Sigmoid colon (tissue), 4 donors: ENCODE measurements around the gene ACP7.

Experiments used
- CTCF ChIP-seq, 4 experiments: fragments of 450-650 bp in 3 of 4; fragments of 200-600 bp in 1 of 4; IDR thresholded peaks; one replicate each; pipeline ENCODE4 v1.5.1; 2016 to 2019; ENCODE audit warnings: antibody characterized with exemption in 4 of 4, mild to moderate bottlenecking in 3 of 4, moderate library complexity in 2 of 4
- EP300 ChIP-seq, 4 donors: sonication (generic); formaldehyde crosslinking; IDR thresholded peaks; one replicate each; pipeline ENCODE4 v1.6.1; 2017; ENCODE audit warnings: antibody characterized with exemption in 4 of 4
- POLR2A ChIP-seq, 2 donors: fragments of 450-650 bp; IDR thresholded peaks; one replicate each; pipeline ENCODE4 v1.6.1; 2016; ENCODE audit warnings: antibody characterized with exemption in 2 of 2, mild to moderate bottlenecking in 2 of 2, moderate library complexity in 2 of 2
- POLR2AphosphoS5 ChIP-seq, 4 donors: sonication (generic); formaldehyde crosslinking; IDR thresholded peaks; one replicate each; pipeline ENCODE4 v1.6.1; 2017; ENCODE audit warnings: antibody characterized with exemption in 4 of 4

GRCh38 chr19:39138221-39139211 is 54.3 kb downstream of the ACP7 start:
- TF ChIP-seq CTCF (IDR thresholded peaks at IDR 0.05), result no peak
- no peak for TF ChIP-seq POLR2AphosphoS5 (IDR thresholded peaks at IDR 0.05)
- TF ChIP-seq POLR2A (IDR thresholded peaks at IDR 0.05), result no peak
- no peak for TF ChIP-seq EP300 (IDR thresholded peaks at IDR 0.05)
